Measurements from ENCODE around the gene CHD2. TPM values are rescaled to one million over a fixed set of nuclear protein-coding genes. Genes with fewer than 3 reads are reported as not detected.

CHD2 gene
- total and polyA plus RNA-seq, 3 experiments from 2014 or later, result 80.3 to 109 (median 99.0) TPM

DNA sequence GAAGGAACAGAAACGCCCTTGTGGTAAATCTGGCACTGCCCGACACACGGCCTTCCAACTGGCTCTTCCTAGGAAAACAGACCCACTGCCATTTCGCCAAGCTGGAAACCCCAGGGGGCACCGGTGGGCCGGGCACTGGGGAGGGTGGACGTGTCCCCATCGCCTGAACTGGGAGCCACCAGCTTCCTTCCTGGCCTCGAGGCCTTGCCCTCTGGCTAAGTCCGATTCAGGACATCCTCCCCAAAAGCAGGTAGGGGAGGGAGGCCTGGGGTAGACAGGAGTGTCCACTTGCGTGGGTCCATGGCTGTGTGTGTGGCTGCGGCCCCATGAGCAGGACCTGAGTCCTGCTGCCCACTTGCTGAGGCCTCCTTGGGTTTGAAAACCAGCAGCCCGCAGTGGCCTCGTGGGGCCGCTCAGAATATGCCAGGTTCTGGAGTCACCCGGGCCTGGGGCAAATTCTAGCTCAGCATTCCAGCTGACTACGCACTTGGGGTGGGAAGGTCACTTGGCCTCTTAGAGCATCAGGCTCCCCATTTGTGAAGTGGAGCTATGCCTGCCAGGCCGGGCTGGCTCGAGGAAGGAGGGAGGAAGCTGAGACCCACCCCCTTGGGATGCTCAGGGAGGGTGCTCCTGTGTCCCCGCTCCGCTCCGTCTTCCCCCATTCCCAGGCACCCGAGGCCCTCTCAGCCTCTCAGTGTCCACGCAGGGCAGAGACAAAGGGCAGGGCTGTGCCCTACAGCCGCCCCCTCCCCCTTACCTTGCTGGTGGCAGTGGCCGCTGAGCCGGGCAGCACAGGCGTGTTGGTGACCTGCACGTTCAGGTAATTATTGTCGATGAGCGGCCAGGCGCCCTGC lies 151.3 kb downstream of the CHD2 start:
- no peak overlapping the region for H3K4me3 ChIP-seq (ENCODE audit: low read length)
- Mint-ChIP-seq H3K4me1 (peaks cover 37 to 49% (median 41%) of the 10 kb centered on the region in 3 donors), H3K4me3 (no peak overlapping the region), H3K9me3 (no peaks in the 10 kb centered on the region), H3K27me3 (peaks cover 0 to 7% of the 10 kb centered on the region in 2 donors), H3K36me3 (peaks cover 0 to 3% (median 0%) of the 10 kb centered on the region in 3 donors), H3K27ac (peak overlapping the region in 3 of 8 donors; percentile 11 to 74 (median 13))
- ChIA-PET CTCF (interaction anchor here (1.5 to 3.8 kb wide), 3 partner anchors 16 to 23 kb away, joined by 6 to 24 read pairs (median 15); no protein-coding TSS in a partner anchor), POLR2A (no interaction called here)
- H3K36me3 ChIP-seq (ENCODE audit: insufficient read depth, low read length), result no peaks in the 10 kb centered on the region
- H3K4me1 ChIP-seq (ENCODE audit: insufficient read depth, low read length), result peaks cover 25% of the 10 kb centered on the region
- no peak for DNase-seq
- no peaks in the 10 kb centered on the region for H3K27me3 ChIP-seq (ENCODE audit: insufficient read depth, low read length, poor library complexity, severe bottlenecking)
- no peak overlapping the region for H3K27ac ChIP-seq (ENCODE audit: low read depth, low read length)
- no peaks in the 10 kb centered on the region for H3K9me3 ChIP-seq (ENCODE audit: low read length)

DNA sequence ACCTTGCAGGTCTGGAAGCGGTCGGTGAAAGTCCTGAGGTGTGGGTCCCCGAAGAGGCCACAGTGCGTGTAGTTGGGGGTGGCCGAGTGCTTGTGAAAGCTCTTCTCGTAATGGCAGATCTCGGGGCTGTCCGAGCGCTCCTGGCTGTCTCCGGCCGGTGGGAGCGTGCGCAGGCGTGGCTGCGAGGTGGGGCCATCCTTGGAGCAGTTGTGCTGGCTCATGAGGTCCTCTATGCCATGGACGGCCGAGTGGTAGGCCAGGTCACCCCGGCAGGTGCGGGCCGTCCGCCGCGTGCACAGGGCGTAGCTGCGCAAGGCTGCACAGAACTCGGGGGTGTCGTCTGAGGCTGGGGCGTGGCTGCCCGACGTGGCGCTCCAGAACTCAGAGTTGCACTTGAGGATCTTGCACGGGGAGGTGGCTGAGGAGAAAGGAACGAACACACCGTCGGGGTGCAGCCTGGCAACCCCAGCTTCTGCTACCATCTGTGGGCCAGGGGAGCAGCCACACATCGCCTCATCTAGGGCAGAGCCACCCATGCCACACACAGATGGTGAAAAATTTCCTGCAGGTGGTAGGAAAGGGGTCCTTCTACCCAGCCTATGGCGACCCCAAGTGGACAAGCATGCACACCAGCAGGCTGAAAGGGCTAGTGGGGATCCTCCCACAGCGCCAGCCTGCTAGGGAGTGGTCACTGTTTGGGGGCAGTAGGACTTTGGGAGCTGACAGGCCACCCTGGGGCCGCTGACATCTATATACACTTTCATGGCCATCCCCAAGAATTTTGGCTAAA lies 152.2 kb downstream of the CHD2 start:
- no peaks in the 10 kb centered on the region for H3K9me3 Mint-ChIP-seq
- peak in 1 of 5 donors; percentile 28 for DNase-seq
- no peaks in the 10 kb centered on the region for H3K9me3 ChIP-seq (ENCODE audit: low read length)
- H3K36me3 ChIP-seq (ENCODE audit: insufficient read depth, low read length), result no peaks in the 10 kb centered on the region
- no peaks in the 10 kb centered on the region for H3K36me3 Mint-ChIP-seq
- H3K4me1 ChIP-seq (ENCODE audit: insufficient read depth, low read length), result peaks cover 17% of the 10 kb centered on the region
- ChIA-PET POLR2A (no interaction called here), CTCF (interaction anchor here (1.5 to 3.8 kb wide), 2 partner anchors 22 to 24 kb away, joined by 6 to 24 read pairs; no protein-coding TSS in a partner anchor)
- no peaks in the 10 kb centered on the region for H3K27me3 ChIP-seq (ENCODE audit: insufficient read depth, low read length, poor library complexity, severe bottlenecking)
- H3K27ac ChIP-seq (ENCODE audit: low read depth, low read length), result no peak overlapping the region
- H3K27ac Mint-ChIP-seq, result peak overlapping the region in 2 of 8 donors; percentile 11 to 74
- no peak overlapping the region for H3K4me3 Mint-ChIP-seq
- no peak overlapping the region for H3K4me3 ChIP-seq (ENCODE audit: low read length)
- peaks cover 31 to 41% (median 35%) of the 10 kb centered on the region in 3 donors for H3K4me1 Mint-ChIP-seq
- peaks cover 0 to 7% of the 10 kb centered on the region in 2 donors for H3K27me3 Mint-ChIP-seq

DNA sequence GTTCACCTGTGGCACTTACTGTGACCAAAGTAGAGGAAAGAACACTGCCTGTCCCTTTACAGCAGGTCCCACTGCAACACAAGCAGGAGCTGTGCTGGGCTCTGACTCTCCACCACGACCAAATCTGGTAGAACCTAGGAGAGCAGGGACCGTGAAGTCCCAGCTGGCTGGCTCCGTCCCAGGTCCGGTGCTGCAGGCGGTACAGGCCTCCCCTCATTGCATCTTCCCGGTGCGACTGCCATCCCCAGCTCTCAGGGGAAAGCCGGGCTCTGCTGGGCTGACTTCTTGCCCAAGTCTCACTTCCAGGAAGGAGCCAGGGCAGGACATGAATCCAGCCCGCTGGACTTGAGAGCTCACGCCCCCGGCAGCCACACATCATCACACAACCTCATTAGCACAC lies 155.1 kb downstream of the CHD2 start:
- no peak overlapping the region for H3K4me3 Mint-ChIP-seq
- H3K27ac Mint-ChIP-seq, result peak overlapping the region in 1 of 8 donors; percentile 54
- no peak overlapping the region for H3K4me3 ChIP-seq (ENCODE audit: low read length)
- peaks cover 4 to 8% of the 10 kb centered on the region in 2 donors for H3K27me3 Mint-ChIP-seq
- DNase-seq, result no peak
- peaks cover 5% of the 10 kb centered on the region for H3K4me1 ChIP-seq (ENCODE audit: insufficient read depth, low read length)
- no peaks in the 10 kb centered on the region for H3K36me3 ChIP-seq (ENCODE audit: insufficient read depth, low read length)
- no peak overlapping the region for H3K27ac ChIP-seq (ENCODE audit: low read depth, low read length)
- no peaks in the 10 kb centered on the region for H3K9me3 ChIP-seq (ENCODE audit: low read length)
- H3K36me3 Mint-ChIP-seq, result no peaks in the 10 kb centered on the region
- H3K4me1 Mint-ChIP-seq, result peaks cover 5 to 11% (median 11%) of the 10 kb centered on the region in 3 donors
- POLR2A ChIA-PET, result no interaction called here
- no peaks in the 10 kb centered on the region for H3K9me3 Mint-ChIP-seq
- CTCF ChIA-PET, result interaction anchor here (1.1 kb wide), 1 partner anchor 18 kb away, joined by 3 read pairs; no protein-coding TSS in a partner anchor
- no peaks in the 10 kb centered on the region for H3K27me3 ChIP-seq (ENCODE audit: insufficient read depth, low read length, poor library complexity, severe bottlenecking)

DNA sequence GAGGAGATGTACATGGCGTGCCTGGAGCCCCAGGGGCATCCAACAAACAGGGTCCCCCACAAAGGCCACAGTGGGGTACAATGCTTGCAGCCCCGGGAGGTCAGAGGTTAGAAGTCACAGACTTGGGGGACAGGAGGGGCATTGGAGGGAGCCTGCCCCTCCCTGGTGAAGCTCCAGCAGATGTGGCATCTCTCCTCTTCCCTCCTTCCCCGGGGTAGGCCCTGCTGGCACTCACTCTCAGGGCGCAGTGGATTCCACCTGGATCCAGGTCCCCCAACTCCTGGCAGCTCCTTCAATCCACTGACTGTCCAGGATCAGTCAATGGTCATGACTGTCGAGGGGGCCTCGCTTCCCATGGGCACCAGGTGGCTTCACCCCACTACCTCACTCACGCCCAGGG lies 156.7 kb downstream of the CHD2 start:
- Mint-ChIP-seq H3K27me3 (peaks cover 4 to 10% of the 10 kb centered on the region in 2 donors), H3K36me3 (no peaks in the 10 kb centered on the region), H3K4me3 (no peak overlapping the region), H3K27ac (peak overlapping the region in 1 of 8 donors; percentile 57), H3K4me1 (peaks cover 0 to 12% (median 7%) of the 10 kb centered on the region in 3 donors), H3K9me3 (no peaks in the 10 kb centered on the region)
- no peaks in the 10 kb centered on the region for H3K36me3 ChIP-seq (ENCODE audit: insufficient read depth, low read length)
- no peak for DNase-seq
- ChIA-PET POLR2A (no interaction called here), CTCF (no interaction called here)
- H3K27me3 ChIP-seq (ENCODE audit: insufficient read depth, low read length, poor library complexity, severe bottlenecking), result no peaks in the 10 kb centered on the region
- H3K4me3 ChIP-seq (ENCODE audit: low read length), result no peak overlapping the region
- no peak overlapping the region for H3K27ac ChIP-seq (ENCODE audit: low read depth, low read length)
- H3K9me3 ChIP-seq (ENCODE audit: low read length), result no peaks in the 10 kb centered on the region
- H3K4me1 ChIP-seq (ENCODE audit: insufficient read depth, low read length), result no peaks in the 10 kb centered on the region

DNA sequence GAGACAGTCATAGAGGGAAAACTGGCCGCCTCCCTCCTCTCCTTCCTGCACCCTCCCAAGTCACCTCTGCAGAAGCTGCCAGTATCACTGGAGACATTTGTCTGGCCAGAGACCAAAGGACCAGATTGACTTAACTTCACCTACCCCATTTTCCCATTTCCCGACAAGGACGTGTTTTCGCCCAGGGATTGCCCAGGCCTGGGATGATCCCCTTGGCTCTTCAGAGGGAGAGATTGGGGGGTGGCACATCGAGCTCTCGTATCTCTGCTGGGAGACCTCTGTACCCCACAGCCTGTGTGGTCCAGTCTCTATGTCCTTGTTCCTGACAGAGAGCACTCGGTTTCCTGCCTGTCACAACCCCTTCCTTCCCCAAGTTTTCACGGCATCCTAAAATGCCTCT lies 157.5 kb downstream of the CHD2 start:
- Mint-ChIP-seq H3K27me3 (peaks cover 7 to 14% of the 10 kb centered on the region in 2 donors), H3K9me3 (no peaks in the 10 kb centered on the region), H3K36me3 (no peaks in the 10 kb centered on the region), H3K4me3 (no peak overlapping the region), H3K4me1 (peaks cover 0 to 8% (median 4%) of the 10 kb centered on the region in 3 donors), H3K27ac (peak overlapping the region in 2 of 8 donors; percentile 11 to 24)
- ChIA-PET CTCF (interaction anchor here (1.1 to 1.2 kb wide), 2 partner anchors 17 to 27 kb away, joined by 3 to 5 read pairs; no protein-coding TSS in a partner anchor), POLR2A (no interaction called here)
- Histone ChIP-seq H3K4me1 (ENCODE audit: insufficient read depth, low read length) (no peaks in the 10 kb centered on the region), H3K9me3 (ENCODE audit: low read length) (no peaks in the 10 kb centered on the region), H3K27ac (ENCODE audit: low read depth, low read length) (no peak overlapping the region), H3K27me3 (ENCODE audit: insufficient read depth, low read length, poor library complexity, severe bottlenecking) (no peaks in the 10 kb centered on the region), H3K4me3 (ENCODE audit: low read length) (no peak overlapping the region), H3K36me3 (ENCODE audit: insufficient read depth, low read length) (no peaks in the 10 kb centered on the region)
- no peak for DNase-seq

DNA sequence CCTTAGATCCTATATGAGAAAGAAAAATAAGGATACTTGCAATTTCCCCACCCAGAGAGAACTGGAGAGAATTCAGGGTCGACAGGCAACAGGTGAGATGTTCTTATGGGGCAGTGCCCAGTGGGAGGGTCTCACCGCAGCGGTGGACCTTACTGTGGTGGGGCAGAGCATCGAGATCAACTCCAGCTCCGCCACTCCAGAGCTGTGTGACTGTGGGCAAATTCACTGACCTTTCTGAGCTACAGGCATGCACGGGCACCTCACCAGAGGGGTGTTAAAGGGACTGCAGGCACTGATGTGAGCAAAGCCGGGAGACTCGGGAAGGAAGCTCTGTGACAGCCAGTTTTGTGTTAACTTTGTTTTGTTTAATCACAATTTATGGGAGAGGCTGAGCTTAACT lies 158.0 kb downstream of the CHD2 start:
- Histone ChIP-seq H3K27me3 (ENCODE audit: insufficient read depth, low read length, poor library complexity, severe bottlenecking) (peaks cover under 1% of the 10 kb centered on the region), H3K4me3 (ENCODE audit: low read length) (no peak overlapping the region), H3K36me3 (ENCODE audit: insufficient read depth, low read length) (no peaks in the 10 kb centered on the region), H3K9me3 (ENCODE audit: low read length) (no peaks in the 10 kb centered on the region), H3K27ac (ENCODE audit: low read depth, low read length) (no peak overlapping the region), H3K4me1 (ENCODE audit: insufficient read depth, low read length) (no peaks in the 10 kb centered on the region)
- Mint-ChIP-seq H3K36me3 (no peaks in the 10 kb centered on the region), H3K4me1 (peaks cover 0 to 8% (median 4%) of the 10 kb centered on the region in 3 donors), H3K27ac (peak overlapping the region in 2 of 8 donors; percentile 11 to 85), H3K9me3 (no peaks in the 10 kb centered on the region), H3K4me3 (no peak overlapping the region), H3K27me3 (peaks cover 10 to 18% of the 10 kb centered on the region in 2 donors)
- DNase-seq, result no peak
- ChIA-PET POLR2A (no interaction called here), CTCF (interaction anchor here (1.1 to 2.2 kb wide), 3 partner anchors 17 to 30 kb away, joined by 3 to 7 read pairs (median 5); no protein-coding TSS in a partner anchor)

DNA sequence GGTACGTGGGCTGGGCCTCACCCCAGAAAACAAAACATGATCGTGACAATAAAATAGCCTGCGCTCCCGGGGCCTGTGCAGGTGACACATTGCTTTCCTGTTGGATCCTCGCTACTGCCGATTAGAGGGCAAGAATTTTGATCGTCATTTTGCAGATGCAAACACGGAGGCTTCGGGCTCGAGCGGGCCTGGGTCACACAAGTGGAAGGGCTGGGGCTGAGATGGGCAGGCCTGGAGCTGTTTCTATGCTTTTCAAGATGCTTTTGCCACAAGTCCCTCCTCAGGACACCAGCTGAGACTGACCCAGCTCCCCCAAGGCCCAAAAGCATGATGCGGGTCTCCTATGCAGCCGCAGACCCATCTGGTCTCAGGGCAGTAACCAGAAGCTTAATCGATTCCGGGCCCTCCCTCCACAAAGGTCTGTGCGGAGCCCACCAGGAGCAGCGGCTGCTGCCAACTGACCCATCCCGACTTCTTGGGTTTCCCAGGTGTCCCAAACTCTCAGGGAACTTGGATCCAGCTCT lies 158.8 kb downstream of the CHD2 start:
- no peak overlapping the region for H3K4me3 ChIP-seq (ENCODE audit: low read length)
- no peaks in the 10 kb centered on the region for H3K36me3 ChIP-seq (ENCODE audit: insufficient read depth, low read length)
- H3K4me3 Mint-ChIP-seq, result no peak overlapping the region
- DNase-seq, result no peak
- CTCF ChIA-PET, result interaction anchor here (0.6 to 2.7 kb wide), 5 partner anchors 11 to 29 kb away, joined by 3 to 7 read pairs (median 5); no protein-coding TSS in a partner anchor
- no peak overlapping the region for H3K27ac ChIP-seq (ENCODE audit: low read depth, low read length)
- H3K9me3 Mint-ChIP-seq, result no peaks in the 10 kb centered on the region
- H3K9me3 ChIP-seq (ENCODE audit: low read length), result no peaks in the 10 kb centered on the region
- no peaks in the 10 kb centered on the region for H3K36me3 Mint-ChIP-seq
- POLR2A ChIA-PET, result no interaction called here
- H3K27me3 ChIP-seq (ENCODE audit: insufficient read depth, low read length, poor library complexity, severe bottlenecking), result peaks cover 4% of the 10 kb centered on the region
- peaks cover 0 to 8% (median 4%) of the 10 kb centered on the region in 3 donors for H3K4me1 Mint-ChIP-seq
- H3K4me1 ChIP-seq (ENCODE audit: insufficient read depth, low read length), result no peaks in the 10 kb centered on the region
- peaks cover 12 to 23% of the 10 kb centered on the region in 2 donors for H3K27me3 Mint-ChIP-seq
- H3K27ac Mint-ChIP-seq, result no peak overlapping the region
